ENCODE measurements around the gene ANGEL2.

- no peak for TF ChIP-seq POLR2AphosphoS5 (IDR thresholded peaks at IDR 0.05)
- no peak for TF ChIP-seq CTCF (IDR thresholded peaks at IDR 0.05)
- no peak for TF ChIP-seq EP300 (IDR thresholded peaks at IDR 0.05)
- TF ChIP-seq POLR2A (IDR thresholded peaks at IDR 0.05; ENCODE audit: low read depth), result no peak
Observed at GRCh38 chr1:212959266-212960220, 56.1 kb downstream of the ANGEL2 start.
